Suprapubic skin (tissue), 4 donors: ENCODE measurements around the gene CLDN14. TPM values are rescaled to one million over a fixed set of nuclear protein-coding genes. Genes with fewer than 3 reads are reported as not detected.

Experiments used
- DNase-seq, 2 donors: peaks; one replicate each; pipeline ENCODE4 v3.0.0-alpha.2; 2019; ENCODE audit warnings: low spot score in 2 of 2
- H3K27ac ChIP-seq: fragments of 200-600 bp; sonication (generic); one replicate; pipeline ENCODE4 v1.5.1; 2019
- H3K27me3 ChIP-seq: fragments of 200-600 bp; sonication (generic); one replicate; pipeline ENCODE4 v1.5.1; 2019
- H3K36me3 ChIP-seq: fragments of 200-600 bp; sonication (generic); one replicate; pipeline ENCODE4 v1.5.1; 2019
- H3K4me1 ChIP-seq: fragments of 200-600 bp; sonication (generic); one replicate; pipeline ENCODE4 v1.5.1; 2019
- H3K4me3 ChIP-seq: fragments of 200-600 bp; sonication (generic); one replicate; pipeline ENCODE4 v1.5.1; 2019; ENCODE audit warnings: mild to moderate bottlenecking
- H3K9me3 ChIP-seq: fragments of 200-600 bp; sonication (generic); one replicate; pipeline ENCODE4 v1.5.1; 2019
- CTCF ChIP-seq, 2 donors: fragments of 200-600 bp in 1 of 2; fragments of 450-650 bp in 1 of 2; sonication (generic) in 1 of 2; IDR thresholded peaks; one replicate each; pipeline ENCODE4 v1.5.1; 2016 to 2019; ENCODE audit warnings: antibody characterized with exemption in 2 of 2, mild to moderate bottlenecking in 1 of 2, moderate library complexity in 1 of 2
- EP300 ChIP-seq: sonication (generic); formaldehyde crosslinking; IDR thresholded peaks from one replicate; pipeline ENCODE4 v1.6.1; 2017; ENCODE audit warnings: antibody characterized with exemption
- POLR2A ChIP-seq, 2 donors: fragments of 450-650 bp; IDR thresholded peaks; one replicate each; pipeline ENCODE4 v1.6.1; 2017; ENCODE audit warnings: antibody characterized with exemption in 2 of 2, mild to moderate bottlenecking in 2 of 2, moderate library complexity in 2 of 2
- POLR2AphosphoS5 ChIP-seq, 3 donors: sonication (generic); formaldehyde crosslinking; IDR thresholded peaks; one replicate each; pipeline ENCODE4 v1.6.1; 2017; ENCODE audit warnings: antibody characterized with exemption in 3 of 3
- WGBS: methylation state at CpG from one replicate; pipeline ENCODE4 v1.1.5; 2018; 5-methylcytosine and 5-hydroxymethylcytosine counted together
- total RNA-seq, 4 donors: library from RNA; depleted of rRNA; stranded (reverse); fragments of >200 nt; gene quantifications; one replicate each; pipeline ENCODE4 v1.1.0, GENCODE V29; 2016

CLDN14 gene
- total RNA-seq, 4 donors from 2014 or later, result 0.42 to 0.62 TPM; not detected in 2

DNA sequence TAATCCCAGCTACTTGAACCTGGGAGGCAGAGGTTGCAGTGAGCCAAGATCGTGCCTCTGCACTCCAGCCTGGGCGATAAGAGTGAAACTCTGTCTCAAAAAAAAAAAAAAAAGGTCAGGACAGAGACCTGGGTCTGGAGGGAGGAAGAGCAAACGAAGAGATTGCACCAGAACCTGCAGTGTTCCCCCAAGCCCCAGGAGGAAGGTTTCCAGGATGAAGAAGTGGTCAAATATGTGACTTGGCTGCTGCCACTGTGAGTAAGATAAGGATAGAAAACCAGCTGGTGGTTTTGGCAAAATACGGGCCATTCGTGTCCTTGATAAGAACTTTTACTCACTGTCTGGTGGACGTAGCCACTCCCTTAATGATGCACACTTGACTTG is 42.2 kb downstream of the CLDN14 start:
- H3K4me3 ChIP-seq, result no peak overlapping the region
- H3K36me3 ChIP-seq, result no peaks in the 10 kb centered on the region
- H3K27me3 ChIP-seq, result no peaks in the 10 kb centered on the region
- TF ChIP-seq POLR2AphosphoS5 (IDR thresholded peaks at IDR 0.05) (no peak), EP300 (no peak), CTCF (IDR thresholded peaks at IDR 0.05) (no peak), POLR2A (IDR thresholded peaks at IDR 0.05) (no peak)
- H3K27ac ChIP-seq, result no peak overlapping the region
- WGBS, result 52% methylated on average over 6 of the region's 6 CpGs
- no peaks in the 10 kb centered on the region for H3K9me3 ChIP-seq
- no peak for DNase-seq
- H3K4me1 ChIP-seq, result no peaks in the 10 kb centered on the region

GRCh38 chr21:36436829-36437744 is 42.8 kb downstream of the CLDN14 start:
- no peak for DNase-seq
- Histone ChIP-seq H3K9me3 (no peaks in the 10 kb centered on the region), H3K27ac (no peak overlapping the region), H3K4me1 (no peaks in the 10 kb centered on the region), H3K27me3 (no peaks in the 10 kb centered on the region), H3K36me3 (no peaks in the 10 kb centered on the region), H3K4me3 (no peak overlapping the region)
- TF ChIP-seq CTCF (IDR thresholded peaks at IDR 0.05) (no peak), POLR2AphosphoS5 (IDR thresholded peaks at IDR 0.05) (no peak), EP300 (no peak), POLR2A (IDR thresholded peaks at IDR 0.05) (no peak)
- 92% methylated on average over 5 of the region's 5 CpGs for WGBS

- H3K27ac ChIP-seq, result no peak overlapping the region
- H3K4me1 ChIP-seq, result peaks cover 12% of the 10 kb centered on the region
- H3K4me3 ChIP-seq, result no peak overlapping the region
- DNase-seq, result no peak
- WGBS, result 94% methylated on average over 6 of the region's 6 CpGs
- H3K9me3 ChIP-seq, result no peaks in the 10 kb centered on the region
- no peaks in the 10 kb centered on the region for H3K27me3 ChIP-seq
- no peak for TF ChIP-seq POLR2A (IDR thresholded peaks at IDR 0.05)
- no peak for TF ChIP-seq POLR2AphosphoS5 (IDR thresholded peaks at IDR 0.05)
- TF ChIP-seq EP300, result no peak
- TF ChIP-seq CTCF (IDR thresholded peaks at IDR 0.05), result no peak
- H3K36me3 ChIP-seq, result no peaks in the 10 kb centered on the region
Measured at GRCh38 chr21:36434144-36434543, 45.8 kb downstream of the CLDN14 start.

DNA sequence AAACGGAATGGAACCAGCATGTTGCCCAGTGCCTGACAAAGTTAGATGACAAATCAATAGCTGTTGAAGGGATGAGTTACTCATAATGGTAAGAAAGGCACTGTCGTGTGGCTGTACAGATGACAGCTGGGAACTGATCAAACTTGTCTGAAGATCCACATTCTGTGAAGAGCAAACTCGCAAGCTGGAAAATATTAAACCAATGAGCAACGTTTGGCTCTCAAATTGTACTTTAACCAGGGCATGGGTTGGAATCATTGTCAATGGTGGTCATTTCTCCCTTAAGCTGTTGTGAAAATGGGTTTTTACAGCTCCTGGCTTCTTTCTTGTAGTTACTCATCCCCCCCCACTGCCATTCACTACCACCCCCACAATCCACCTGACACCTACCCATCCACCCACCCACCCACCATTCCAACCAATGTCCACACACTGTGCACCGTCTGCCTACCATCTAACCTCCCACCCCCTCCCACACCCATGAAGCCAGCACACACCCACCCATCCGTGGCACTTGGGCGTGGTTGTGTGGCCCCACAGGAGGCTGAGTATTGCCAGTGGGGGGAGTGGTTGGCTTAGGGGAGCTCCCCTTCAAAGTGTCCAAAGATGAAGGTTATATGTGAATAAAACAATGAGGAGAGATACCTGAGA is 46.7 kb downstream of the CLDN14 start:
- TF ChIP-seq EP300 (no peak), POLR2AphosphoS5 (IDR thresholded peaks at IDR 0.05) (no peak), CTCF (IDR thresholded peaks at IDR 0.05) (no peak), POLR2A (IDR thresholded peaks at IDR 0.05) (no peak)
- H3K27me3 ChIP-seq, result no peaks in the 10 kb centered on the region
- peaks cover 12% of the 10 kb centered on the region for H3K4me1 ChIP-seq
- no peaks in the 10 kb centered on the region for H3K36me3 ChIP-seq
- 74% methylated on average over 7 of the region's 7 CpGs for WGBS
- no peak overlapping the region for H3K4me3 ChIP-seq
- no peaks in the 10 kb centered on the region for H3K9me3 ChIP-seq
- no peak overlapping the region for H3K27ac ChIP-seq
- DNase-seq, result no peak

DNA sequence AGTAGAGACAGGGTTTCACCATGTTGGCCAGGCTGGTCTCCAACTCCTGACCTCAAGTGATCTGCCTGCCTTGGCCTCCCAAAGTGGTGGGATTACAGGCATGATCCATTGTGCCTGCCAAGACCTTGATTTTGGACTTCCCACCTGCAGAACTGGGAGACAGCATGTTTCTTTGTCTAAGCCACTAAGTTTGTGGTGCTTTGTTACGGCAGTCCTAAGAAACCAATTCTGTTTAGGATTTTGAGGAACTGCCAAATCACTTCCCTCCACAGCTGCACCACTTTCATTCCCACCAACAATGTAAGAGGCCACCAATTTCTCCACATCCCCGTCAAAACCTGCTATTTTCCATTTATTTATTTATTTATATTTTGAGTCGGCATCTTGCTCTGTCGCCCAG is 48.7 kb downstream of the CLDN14 start:
- Histone ChIP-seq H3K4me3 (no peak overlapping the region), H3K4me1 (peaks cover 12% of the 10 kb centered on the region), H3K27ac (no peak overlapping the region), H3K27me3 (no peaks in the 10 kb centered on the region), H3K9me3 (no peaks in the 10 kb centered on the region), H3K36me3 (no peaks in the 10 kb centered on the region)
- TF ChIP-seq POLR2A (IDR thresholded peaks at IDR 0.05) (no peak), EP300 (no peak), CTCF (IDR thresholded peaks at IDR 0.05) (no peak)
- no peak for DNase-seq
- WGBS, result 83% methylated on average over 4 of the region's 4 CpGs
